Measurements from ENCODE around the gene USP25.

The USP25 gene

GRCh38 chr21:15764878-15765277 lies 35.1 kb downstream of the USP25 start:
- DNase-seq = no peak

GRCh38 chr21:15766952-15767603 lies 37.3 kb downstream of the USP25 start:
- no peak for DNase-seq

GRCh38 chr21:15768045-15768601 lies 38.3 kb downstream of the USP25 start:
- no peak for DNase-seq

GRCh38 chr21:15768853-15769252 lies 39.1 kb downstream of the USP25 start:
- no peak for DNase-seq

DNA sequence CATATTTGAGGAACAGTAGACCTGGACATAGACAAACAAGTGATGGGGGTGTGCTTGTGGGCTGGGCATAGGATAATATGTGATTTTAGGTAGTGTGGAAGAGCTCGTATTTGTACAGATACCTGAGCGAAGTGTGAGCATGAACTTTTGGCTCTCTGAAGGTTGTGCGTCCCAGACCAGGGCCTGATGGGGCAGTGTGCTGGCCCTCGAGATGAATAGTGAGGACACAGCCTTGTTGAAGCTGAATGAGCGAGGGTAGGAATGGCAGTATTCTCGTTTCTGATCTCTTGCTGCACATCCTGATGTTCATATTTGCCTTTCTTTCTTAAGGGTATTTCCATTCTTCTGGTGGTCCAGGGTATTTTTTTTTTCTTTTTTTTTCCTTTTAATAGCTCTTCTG lies 41.5 kb downstream of the USP25 start:
- DNase-seq = no peak

DNA sequence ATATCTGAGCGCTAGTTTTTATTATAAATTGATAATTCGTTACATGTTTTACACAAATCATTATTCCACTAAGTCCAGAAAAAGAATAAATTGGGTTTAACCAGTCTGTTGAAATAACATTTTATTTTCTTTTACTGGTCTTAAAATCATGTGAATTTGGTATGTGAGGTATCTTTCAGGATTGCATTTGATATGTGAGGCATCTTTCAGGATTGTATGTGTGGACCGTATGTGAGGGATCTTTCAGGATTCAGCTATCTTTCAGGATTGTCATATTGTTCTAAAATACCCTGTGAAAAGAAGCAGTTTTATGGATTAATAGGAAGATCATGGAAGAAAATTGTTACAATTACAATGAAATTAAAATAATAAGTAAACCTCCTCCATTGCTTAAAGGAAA lies 42.9 kb downstream of the USP25 start:
- DNase-seq = no peak

DNA sequence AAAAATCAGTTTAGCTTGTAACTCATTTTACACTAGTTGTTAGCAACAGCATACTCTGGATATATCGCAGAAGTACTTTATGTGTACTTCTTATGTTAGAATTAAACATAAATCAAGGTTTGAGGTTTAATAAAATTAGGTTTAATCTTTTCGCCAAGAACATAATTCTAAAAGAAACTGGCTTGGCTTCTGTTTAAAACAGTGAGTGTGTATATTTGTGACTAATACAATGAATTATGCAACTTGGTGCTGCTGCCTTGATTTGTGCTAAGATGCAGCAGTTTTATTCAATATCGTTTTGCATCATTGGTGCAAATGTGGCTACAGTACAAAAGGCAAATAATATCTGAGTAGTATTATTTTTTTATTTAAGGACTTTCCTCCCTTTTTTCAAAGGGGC lies 44.8 kb downstream of the USP25 start:
- no peak for DNase-seq

GRCh38 chr21:15775291-15775690 lies 45.5 kb downstream of the USP25 start:
- DNase-seq = no peak

DNA sequence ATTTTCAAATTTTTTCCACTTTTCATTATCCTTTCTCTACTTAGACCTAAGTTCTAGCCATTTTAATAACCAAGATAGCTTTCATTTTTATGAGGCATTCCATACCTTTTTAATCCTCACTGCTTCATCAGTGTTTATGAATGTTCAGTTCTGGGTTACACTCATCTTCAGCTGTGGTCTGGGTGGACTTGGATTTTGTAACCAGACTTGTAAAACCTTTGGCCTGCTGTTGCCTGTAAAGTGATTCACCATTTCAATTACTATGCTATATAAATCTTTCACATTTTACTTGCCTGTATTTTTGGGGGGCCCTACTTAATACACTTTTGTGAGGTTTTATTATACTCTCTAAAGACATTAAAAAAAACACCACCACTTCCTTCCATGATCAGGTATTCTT lies 46.2 kb downstream of the USP25 start:
- DNase-seq = no peak

DNA sequence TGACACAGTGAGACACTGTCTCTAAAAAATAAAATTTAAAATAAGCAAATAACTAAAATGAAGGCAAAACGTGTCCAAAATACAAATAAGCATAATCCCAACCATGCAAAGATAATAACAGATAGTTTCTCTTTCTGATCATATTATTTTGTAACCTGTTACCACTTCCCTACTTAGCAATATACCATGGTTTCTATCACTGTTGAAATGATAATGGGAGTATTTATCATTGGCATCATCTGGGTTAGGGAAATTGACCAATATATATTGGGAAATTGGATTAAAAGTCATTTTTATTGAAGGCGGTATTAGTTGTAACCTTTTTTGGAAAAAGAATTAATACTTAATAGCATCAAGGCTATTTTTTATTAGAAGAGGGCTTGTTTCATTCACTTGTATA lies 47.0 kb downstream of the USP25 start:
- DNase-seq = no peak

GRCh38 chr21:15781986-15782385 lies 52.2 kb downstream of the USP25 start:
- DNase-seq = no peak

DNA sequence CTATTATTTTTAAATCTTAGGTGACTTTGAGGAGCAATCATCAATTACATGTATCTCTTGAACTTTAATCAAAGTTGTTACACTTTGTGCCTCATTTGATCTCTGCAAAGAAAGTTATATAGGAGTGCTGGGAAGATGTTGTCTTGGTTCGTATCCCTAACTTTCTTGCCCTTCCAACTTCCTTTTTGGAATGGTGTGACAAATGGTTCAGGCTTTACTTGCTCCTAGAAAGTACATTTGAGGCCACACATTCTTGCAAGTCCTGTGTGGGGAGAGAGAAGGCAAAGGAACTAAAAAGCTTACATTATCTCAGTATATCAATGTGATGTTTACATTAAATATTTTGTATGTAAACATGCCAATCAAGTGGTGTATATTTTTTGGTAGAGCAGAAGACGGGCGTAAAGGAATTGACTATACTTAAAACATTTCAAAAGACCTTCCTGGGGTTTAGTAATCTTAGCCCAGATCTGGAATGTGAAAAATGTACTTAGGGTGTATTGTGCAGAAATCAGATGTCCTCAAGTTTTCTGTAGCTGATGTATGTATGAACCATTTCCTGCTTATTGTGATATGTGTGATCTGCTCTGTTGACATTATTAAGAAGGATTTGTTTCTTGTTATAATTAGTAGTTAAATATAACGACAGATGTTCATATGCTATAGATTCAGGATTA lies 59.2 kb downstream of the USP25 start:
- no peak for DNase-seq

DNA sequence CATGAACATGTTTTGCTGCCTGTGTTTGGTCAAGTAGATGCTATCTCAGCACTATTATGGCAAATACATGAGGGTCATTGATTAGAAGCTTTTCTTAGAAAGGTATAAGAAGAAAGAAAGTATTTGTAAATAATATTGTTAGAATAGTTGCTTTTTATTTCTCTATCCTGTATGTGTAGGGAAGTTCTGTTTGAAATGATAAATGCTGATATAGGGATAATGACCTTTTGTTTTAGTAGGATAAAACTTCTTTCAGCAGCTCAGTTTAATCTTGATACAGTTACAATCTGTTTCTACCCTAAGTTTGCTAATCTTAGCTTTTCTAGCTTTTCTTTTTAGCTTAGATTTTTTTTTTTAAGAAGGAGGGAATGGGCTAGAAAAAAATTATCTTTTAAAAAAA lies 63.3 kb downstream of the USP25 start:
- DNase-seq = no peak

GRCh38 chr21:15793550-15794235 lies 63.9 kb downstream of the USP25 start:
- no peak for DNase-seq

DNA sequence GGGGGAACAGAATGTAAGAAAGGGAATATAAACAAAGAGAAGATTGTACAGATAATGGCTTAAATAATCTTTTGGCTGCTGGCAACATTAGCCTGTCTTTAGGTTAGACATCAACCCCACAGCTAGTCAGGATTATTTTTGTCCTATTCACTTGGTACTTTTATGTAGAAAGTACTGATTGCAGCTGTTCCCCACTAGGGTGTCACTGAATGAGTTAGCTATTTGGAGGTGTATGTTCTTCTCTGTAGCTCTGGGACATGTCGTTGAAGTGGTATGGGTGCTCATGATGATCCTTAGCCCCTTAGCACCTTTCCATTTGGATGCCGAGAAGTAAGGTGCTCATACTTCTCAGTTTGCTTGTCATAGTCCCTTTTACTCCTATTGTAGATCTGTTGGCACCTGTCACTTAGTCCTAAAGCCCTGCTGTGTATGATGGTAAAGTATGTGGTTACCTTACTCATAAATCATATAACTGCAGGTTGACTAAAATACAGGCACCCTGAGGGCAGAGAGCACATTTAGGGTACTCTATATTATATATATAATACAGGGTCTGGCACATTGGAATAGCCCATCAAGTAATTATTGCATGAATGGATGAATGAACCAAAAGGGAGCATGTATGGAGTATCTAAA lies 64.6 kb downstream of the USP25 start:
- no peak for DNase-seq

DNA sequence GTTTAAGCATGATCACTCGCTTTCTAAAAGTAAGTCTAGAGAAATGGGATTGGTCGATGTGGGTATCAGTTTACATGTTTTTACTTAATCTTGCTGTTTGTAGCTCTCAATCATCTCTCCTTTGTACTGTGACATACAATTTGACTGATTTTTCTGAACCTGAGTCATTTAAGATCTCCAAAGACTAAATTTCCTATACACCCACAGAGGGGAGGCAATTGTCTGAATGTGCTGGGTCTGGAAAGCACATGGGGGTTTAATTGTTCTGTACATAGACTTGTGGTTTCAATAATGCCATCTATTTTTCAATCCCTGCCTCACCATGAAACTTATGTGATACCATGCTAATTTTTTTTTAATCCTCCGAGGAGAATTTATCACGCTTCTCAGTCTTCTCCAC lies 65.8 kb downstream of the USP25 start:
- peak in 1 of 5 donors; percentile 0 for DNase-seq

GRCh38 chr21:15797577-15798363 lies 68.0 kb downstream of the USP25 start:
- no peak for DNase-seq

- no peak for DNase-seq
These were observed 71.6 kb downstream of the USP25 start for GRCh38 chr21:15801352-15801863.

DNA sequence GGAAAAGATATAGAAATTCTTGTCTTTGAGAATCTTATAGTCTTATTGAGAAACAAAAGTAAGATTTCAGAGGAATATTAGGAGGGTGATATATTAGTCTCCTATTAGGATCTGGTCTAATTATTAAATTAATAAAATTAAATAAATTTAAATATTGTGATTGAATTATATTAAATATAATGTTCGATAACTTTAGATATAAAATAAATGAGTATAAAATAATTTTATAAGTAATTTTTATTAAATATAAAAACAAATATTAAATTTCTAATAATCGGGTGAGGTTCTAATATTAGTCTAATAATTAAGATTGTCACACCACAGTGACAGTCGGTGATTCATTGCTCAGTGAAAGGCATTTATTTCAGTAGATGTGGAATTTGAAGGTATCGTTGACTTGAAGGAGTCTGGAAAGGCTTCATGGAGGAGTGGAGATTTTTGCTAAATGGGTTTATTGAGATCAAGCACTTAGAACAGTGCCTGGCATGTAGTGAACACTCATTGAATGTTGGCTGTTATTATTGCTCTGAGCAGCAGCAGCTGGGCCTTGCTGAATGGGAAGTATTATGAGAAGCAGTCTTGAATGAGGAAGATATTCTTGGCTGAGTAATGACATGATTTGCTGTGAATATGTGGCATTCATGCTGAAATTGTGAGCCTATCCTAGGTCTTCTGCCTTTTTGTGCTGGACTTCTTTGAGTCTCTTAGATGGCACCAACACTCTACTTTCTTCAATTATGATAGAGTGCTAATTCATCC lies 74.6 kb downstream of the USP25 start:
- DNase-seq = no peak

GRCh38 chr21:15809065-15809464 lies 79.3 kb downstream of the USP25 start:
- DNase-seq = no peak

DNA sequence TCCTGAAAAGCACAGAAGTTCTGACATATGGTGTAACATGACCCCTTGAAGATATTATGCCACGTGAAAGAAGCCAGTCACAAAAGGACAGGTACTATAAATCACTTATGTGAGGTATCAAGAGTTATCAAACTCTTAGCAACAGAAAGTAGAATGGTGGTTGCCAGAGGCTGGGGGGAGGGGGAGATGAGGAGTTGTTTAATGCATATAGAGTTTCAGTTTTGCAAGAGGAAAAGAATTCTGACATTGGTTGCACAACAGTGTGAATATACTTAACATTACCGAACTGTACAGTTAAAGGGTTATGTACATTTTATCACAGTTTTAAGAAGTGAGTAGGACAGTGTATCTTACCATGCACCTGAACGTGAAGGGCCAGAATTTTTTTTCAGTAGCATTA lies 80.0 kb downstream of the USP25 start:
- no peak for DNase-seq

- no peak for DNase-seq
These were observed 85.5 kb downstream of the USP25 start for GRCh38 chr21:15815285-15815684.
